GM12874 (cell line): ENCODE measurements around the gene GSTA5.

Experiments
- TF ChIP-seq, protein P1 (sequence below): IDR thresholded peaks from 2 replicates; pipeline ENCODE4 v1.5.1; 2011; ENCODE audit warnings: low read depth, mild to moderate bottlenecking, control low read depth, low read length, moderate library complexity; ENCODE audit not compliant: insufficient read depth

GSTA5 gene

DNA sequence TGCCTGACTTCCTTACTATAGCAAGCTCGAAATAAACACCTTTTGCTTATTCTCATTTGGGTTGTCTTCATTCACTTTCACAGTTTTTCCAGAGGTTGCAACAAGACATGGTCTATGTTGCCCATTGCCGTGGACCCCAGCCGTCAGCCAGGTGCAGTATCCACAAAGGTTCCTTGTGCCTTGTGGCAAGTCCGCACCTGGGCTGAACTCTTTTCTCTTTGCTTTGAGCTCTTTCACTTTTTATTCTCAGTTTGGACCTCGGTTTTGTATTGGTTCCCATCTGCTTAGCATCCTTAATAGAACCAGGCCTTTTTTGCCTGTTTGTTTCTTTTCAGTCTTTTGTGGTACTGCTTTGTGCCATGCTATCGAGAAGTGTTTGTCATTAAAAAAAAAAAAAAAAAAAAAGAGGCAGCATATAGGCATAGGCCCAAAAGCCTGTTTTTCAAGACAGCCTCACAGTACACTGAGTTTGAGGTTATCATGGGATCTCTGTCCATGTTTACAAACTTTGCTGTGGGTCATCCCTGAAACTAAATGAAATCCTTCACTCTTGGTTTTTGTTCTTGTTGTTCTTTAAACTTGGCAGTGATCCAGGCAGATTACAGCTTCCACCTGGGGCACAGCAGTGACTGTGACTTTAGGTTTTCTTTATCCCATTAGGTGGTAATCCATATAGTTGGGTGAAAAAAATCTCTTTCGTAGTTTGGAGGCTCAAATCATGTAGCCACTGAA is 35.6 kb upstream of the GSTA5 start:
- TF ChIP-seq, protein P1, sequence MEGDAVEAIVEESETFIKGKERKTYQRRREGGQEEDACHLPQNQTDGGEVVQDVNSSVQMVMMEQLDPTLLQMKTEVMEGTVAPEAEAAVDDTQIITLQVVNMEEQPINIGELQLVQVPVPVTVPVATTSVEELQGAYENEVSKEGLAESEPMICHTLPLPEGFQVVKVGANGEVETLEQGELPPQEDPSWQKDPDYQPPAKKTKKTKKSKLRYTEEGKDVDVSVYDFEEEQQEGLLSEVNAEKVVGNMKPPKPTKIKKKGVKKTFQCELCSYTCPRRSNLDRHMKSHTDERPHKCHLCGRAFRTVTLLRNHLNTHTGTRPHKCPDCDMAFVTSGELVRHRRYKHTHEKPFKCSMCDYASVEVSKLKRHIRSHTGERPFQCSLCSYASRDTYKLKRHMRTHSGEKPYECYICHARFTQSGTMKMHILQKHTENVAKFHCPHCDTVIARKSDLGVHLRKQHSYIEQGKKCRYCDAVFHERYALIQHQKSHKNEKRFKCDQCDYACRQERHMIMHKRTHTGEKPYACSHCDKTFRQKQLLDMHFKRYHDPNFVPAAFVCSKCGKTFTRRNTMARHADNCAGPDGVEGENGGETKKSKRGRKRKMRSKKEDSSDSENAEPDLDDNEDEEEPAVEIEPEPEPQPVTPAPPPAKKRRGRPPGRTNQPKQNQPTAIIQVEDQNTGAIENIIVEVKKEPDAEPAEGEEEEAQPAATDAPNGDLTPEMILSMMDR = no peak

GRCh38 chr6:52872031-52872430 is 31.4 kb upstream of the GSTA5 start:
- TF ChIP-seq, protein P1 = no peak

DNA sequence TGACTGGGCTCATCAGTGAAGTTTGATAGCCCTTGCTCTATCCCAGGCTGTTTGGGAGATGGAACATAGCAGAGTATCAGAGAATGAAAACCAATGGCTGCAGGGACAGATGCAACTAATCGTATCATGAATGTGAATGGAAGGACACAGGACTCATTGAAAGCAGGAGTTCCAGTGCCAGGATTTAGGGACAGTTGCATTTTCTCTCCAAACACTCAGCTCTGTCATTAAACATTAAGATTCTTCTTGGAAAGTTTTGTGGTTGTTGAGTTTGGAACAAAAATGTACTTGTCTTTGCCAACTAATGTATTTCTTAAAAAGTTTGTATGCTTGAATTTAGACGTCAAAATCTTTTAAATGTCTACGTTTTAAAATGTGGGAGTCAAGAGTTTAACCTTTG is 31.0 kb upstream of the GSTA5 start:
- TF ChIP-seq, protein P1 = no peak

DNA sequence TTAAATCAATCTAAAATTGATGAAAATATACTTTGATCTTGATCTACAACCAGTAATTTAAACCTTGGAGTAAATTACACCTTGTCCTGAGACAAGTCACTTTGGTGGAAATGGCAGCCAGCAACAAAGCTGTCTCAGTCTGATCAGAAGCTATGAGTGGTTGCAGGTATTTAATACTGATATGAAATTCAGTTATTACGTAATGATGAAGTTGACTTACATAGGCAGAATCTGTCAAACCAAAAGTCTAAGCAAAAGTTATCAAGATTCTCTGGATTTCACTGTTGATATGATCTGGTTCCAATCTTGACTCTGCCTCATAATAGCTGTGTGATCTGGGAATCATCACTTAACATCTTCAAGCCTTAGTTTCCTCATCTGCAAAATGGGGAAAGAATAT is 27.6 kb upstream of the GSTA5 start:
- TF ChIP-seq, protein P1 = no peak

DNA sequence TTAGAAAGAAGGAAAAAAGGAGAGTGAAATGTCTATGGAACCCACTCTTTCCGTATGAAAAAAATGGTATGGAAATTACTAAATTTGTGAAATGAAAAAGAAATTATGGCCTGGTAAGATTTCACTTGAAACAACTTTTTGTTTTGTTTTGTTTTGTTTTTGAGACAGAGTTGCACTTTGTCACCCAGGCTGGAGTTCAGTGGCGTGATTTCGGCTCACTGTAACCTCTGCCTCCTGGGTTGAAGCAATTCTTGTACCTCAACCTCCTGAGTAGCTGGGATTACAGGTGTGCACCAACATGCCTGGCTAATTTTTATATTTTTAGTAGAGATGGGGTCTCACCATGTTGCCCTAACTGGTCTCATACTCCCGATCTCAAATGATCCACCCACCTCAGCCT is 17.8 kb upstream of the GSTA5 start:
- TF ChIP-seq, protein P1 = no peak

DNA sequence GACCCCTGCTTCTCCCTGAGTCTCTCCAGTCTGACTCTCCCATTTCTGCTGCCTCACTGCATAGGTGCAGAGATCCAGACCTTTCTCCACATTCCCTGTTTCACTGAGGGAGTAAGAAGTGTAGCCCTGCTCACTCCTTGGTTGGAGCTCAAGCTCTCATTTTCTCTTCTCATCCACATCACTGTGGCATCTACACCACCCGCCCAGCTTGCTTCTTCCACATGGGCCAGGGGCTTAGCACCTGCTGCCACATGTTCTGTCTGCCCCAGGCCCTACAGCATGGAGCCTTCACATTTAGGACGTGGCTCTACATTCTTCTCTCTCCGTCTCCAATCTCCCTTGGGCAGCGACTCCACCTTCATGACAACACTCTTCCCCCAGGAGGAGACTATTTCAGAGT is 8.5 kb upstream of the GSTA5 start:
- TF ChIP-seq, protein P1 = no peak

DNA sequence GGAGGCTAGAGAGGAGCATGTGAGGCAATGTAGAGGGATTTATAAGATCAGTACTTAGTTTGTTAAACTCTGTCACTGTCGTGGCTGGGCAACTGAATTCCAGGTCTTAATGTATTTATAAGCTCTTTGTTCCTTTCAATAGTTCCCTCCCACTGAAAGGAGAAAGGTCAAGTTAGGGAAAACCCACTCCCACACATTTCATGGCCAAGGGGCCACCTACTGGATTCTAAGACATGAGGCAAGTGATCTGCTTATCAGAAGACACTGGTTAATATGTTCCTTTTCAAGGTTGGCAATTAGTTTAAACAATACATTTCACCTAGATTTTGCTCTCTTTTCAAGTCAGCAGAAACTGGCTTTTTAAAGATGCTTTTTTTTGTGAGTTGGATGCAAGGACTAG is 5.4 kb upstream of the GSTA5 start:
- TF ChIP-seq, protein P1 = no peak

- TF ChIP-seq, protein P1 = no peak
Measured at GRCh38 chr6:52843605-52844004, 3.0 kb upstream of the GSTA5 start.
